H1 (cell line): ENCODE measurements around the gene ESYT1. TPM values are rescaled to one million over a fixed set of nuclear protein-coding genes. Genes with fewer than 3 reads are reported as not detected.

Experiments
- CTCF ChIA-PET: fragments of 300-600 bp; sonication (Branson Sonifier 250); formaldehyde crosslinking; loops from one replicate; lab custom pipeline; 2021; ENCODE audit not compliant: partially characterized antibody; lab: Charles Lee
- POLR2A ChIA-PET: fragments of 300-600 bp; sonication (Branson Sonifier 250); formaldehyde crosslinking; loops from one replicate; lab custom pipeline; 2021; ENCODE audit warnings: inconsistent platforms; ENCODE audit not compliant: partially characterized antibody; lab: Charles Lee
- DNase-seq, 2 experiments: peaks; one replicate each; pipeline versions ENCODE4 v3.0.0 to v3.0.0-alpha.2; 2010 to 2022; ENCODE audit warnings: low spot score in 2 of 2, low read depth in 1 of 2, mixed read lengths in 1 of 2
- FAIRE-seq: peaks from 2 replicates; lab custom pipeline; 2011; peaks lifted over from hg19 to GRCh38; lab: Jason Lieb, UNC
- H2AFZ ChIP-seq: 2 replicates; pipeline ENCODE4 v1.8.1; 2012; ENCODE audit warnings: low read length, inconsistent platforms
- H2AK5ac ChIP-seq: 2 replicates; pipeline ENCODE4 v1.6.1; 2013; ENCODE audit warnings: low read depth, low read length
- H2BK120ac ChIP-seq: replicated peaks from 2 replicates; pipeline ENCODE3; 2013; ENCODE audit warnings: low read depth, low read length, inconsistent platforms
- H2BK12ac ChIP-seq: 2 replicates; pipeline ENCODE4 v1.6.1; 2013; ENCODE audit warnings: low read depth, low read length
- H2BK15ac ChIP-seq: 2 replicates; pipeline ENCODE4 v1.6.1; 2013; ENCODE audit warnings: low read length
- H2BK20ac ChIP-seq: 2 replicates; pipeline ENCODE4 v1.6.1; 2013; ENCODE audit warnings: low read length
- H2BK5ac ChIP-seq: 2 replicates; pipeline ENCODE4 v1.6.1; 2013; ENCODE audit warnings: low read depth, low read length
- H3K14ac ChIP-seq: 2 replicates; pipeline ENCODE4 v1.6.1; 2013; ENCODE audit warnings: inconsistent platforms; ENCODE audit not compliant: insufficient read length
- H3K18ac ChIP-seq: 2 replicates; pipeline ENCODE4 v1.6.1; 2013; ENCODE audit warnings: low read length; ENCODE audit errors: extremely low read depth
- H3K23ac ChIP-seq: 2 replicates; pipeline ENCODE4 v1.6.1; 2013; ENCODE audit warnings: inconsistent platforms; ENCODE audit not compliant: insufficient read length
- H3K23me2 ChIP-seq: 2 replicates; pipeline ENCODE4 v1.6.1; 2013; ENCODE audit warnings: low read depth, low read length
- H3K27ac ChIP-seq: 2 replicates; pipeline ENCODE4 v1.6.1; 2011; ENCODE audit warnings: low read depth, low read length, inconsistent platforms
- H3K27me3 ChIP-seq, 4 experiments: replicated peaks in 1 of 4; 1 replicate in 1 of 4; 2 replicates in 3 of 4; pipeline versions ENCODE4 v1.6.1 to v1.8.1; 2011 to 2013; ENCODE audit warnings: low read length in 3 of 4, mild to moderate bottlenecking in 3 of 4, inconsistent platforms in 2 of 4, mixed read lengths in 2 of 4, moderate library complexity in 1 of 4; ENCODE audit not compliant: control insufficient read depth in 3 of 4, insufficient read depth in 3 of 4; ENCODE audit errors: extremely low read depth in 1 of 4
- H3K36me3 ChIP-seq, 4 experiments: 2 replicates each; pipeline versions ENCODE4 v1.6.1 to v1.8.1; 2011 to 2013; ENCODE audit warnings: mild to moderate bottlenecking in 4 of 4, low read length in 3 of 4, moderate library complexity in 2 of 4, control low read depth in 1 of 4, inconsistent platforms in 1 of 4; ENCODE audit not compliant: insufficient read depth in 4 of 4, control insufficient read depth in 2 of 4
- H3K4ac ChIP-seq: replicated peaks from 2 replicates; pipeline ENCODE3; 2013; ENCODE audit warnings: low read length, low read depth, mixed read lengths, inconsistent platforms; ENCODE audit not compliant: insufficient read length
- H3K4me1 ChIP-seq, 4 experiments: replicated peaks in 1 of 4; 1 replicate in 1 of 4; 2 replicates in 3 of 4; pipeline versions ENCODE4 v1.6.1 to v1.8.1; 2011 to 2013; ENCODE audit warnings: low read length in 3 of 4, inconsistent platforms in 2 of 4, mixed read lengths in 1 of 4; ENCODE audit not compliant: insufficient read depth in 4 of 4, control insufficient read depth in 3 of 4
- H3K4me2 ChIP-seq, 2 experiments: 2 replicates each; pipeline versions ENCODE4 v1.6.1 to v1.8.1; 2011 to 2013; ENCODE audit warnings: low read depth in 2 of 2, low read length in 2 of 2, control low read depth in 1 of 2, inconsistent platforms in 1 of 2, mild to moderate bottlenecking in 1 of 2; ENCODE audit not compliant: insufficient read depth in 1 of 2
- H3K4me3 ChIP-seq, 4 experiments: fragments of 200-600, 300-600 bp in 1 of 4; sonication (generic), shearing (Covaris generic), sonication (Bioruptor Twin) in 1 of 4; 2 replicates each; pipeline versions ENCODE4 v1.5.1 to v1.8.1; 2011 to 2016; ENCODE audit warnings: low read length in 4 of 4, low read depth in 3 of 4, control low read depth in 2 of 4, inconsistent platforms in 2 of 4, mild to moderate bottlenecking in 2 of 4, mixed read lengths in 1 of 4, moderate library complexity in 1 of 4; ENCODE audit not compliant: insufficient read depth in 2 of 4; ENCODE audit errors: extremely low read depth in 1 of 4
- H3K56ac ChIP-seq: replicated peaks from 2 replicates; pipeline ENCODE3; 2013; ENCODE audit warnings: low read depth, mild to moderate bottlenecking, mixed read lengths, low read length, inconsistent platforms; ENCODE audit not compliant: insufficient read length
- H3K79me1 ChIP-seq: 2 replicates; pipeline ENCODE4 v1.6.1; 2013; ENCODE audit warnings: low read depth, low read length, control low read depth
- H3K79me2 ChIP-seq, 2 experiments: 2 replicates each; pipeline versions ENCODE4 v1.6.1 to v1.8.1; 2012 to 2013; ENCODE audit warnings: low read length in 2 of 2, mild to moderate bottlenecking in 2 of 2, inconsistent platforms in 1 of 2; ENCODE audit not compliant: insufficient read depth in 2 of 2, control insufficient read depth in 1 of 2
- H3K9ac ChIP-seq, 4 experiments: replicated peaks in 1 of 4; 1 replicate in 1 of 4; 2 replicates in 3 of 4; pipeline versions ENCODE4 v1.6.1 to v1.8.1; 2011 to 2013; ENCODE audit warnings: low read depth in 3 of 4, low read length in 3 of 4, control low read depth in 2 of 4, mild to moderate bottlenecking in 2 of 4, moderate library complexity in 2 of 4, inconsistent platforms in 1 of 4; ENCODE audit errors: extremely low read depth in 1 of 4
- H3K9me3 ChIP-seq, 2 experiments: 2 replicates each; pipeline versions ENCODE4 v1.6.1 to v1.8.1; 2012 to 2013; ENCODE audit warnings: mild to moderate bottlenecking in 2 of 2, moderate library complexity in 2 of 2, control low read depth in 1 of 2, inconsistent platforms in 1 of 2, low read depth in 1 of 2, low read length in 1 of 2, mixed read lengths in 1 of 2; ENCODE audit not compliant: insufficient read depth in 2 of 2
- H4K20me1 ChIP-seq, 2 experiments: replicated peaks in 1 of 2; 2 replicates each; pipeline versions ENCODE3 to v1.8.1; 2011 to 2013; ENCODE audit warnings: inconsistent platforms in 2 of 2, low read length in 2 of 2, mild to moderate bottlenecking in 1 of 2; ENCODE audit not compliant: insufficient read depth in 2 of 2, control insufficient read depth in 1 of 2
- H4K5ac ChIP-seq: 2 replicates; pipeline ENCODE4 v1.6.1; 2013; ENCODE audit warnings: low read length, low read depth, mixed read lengths, inconsistent platforms; ENCODE audit not compliant: insufficient read length
- H4K8ac ChIP-seq: 2 replicates; pipeline ENCODE4 v1.8.0; 2013; ENCODE audit warnings: mild to moderate bottlenecking, moderate library complexity, low read length, inconsistent platforms; ENCODE audit not compliant: insufficient read depth; ENCODE audit errors: extremely low read depth
- H4K91ac ChIP-seq: replicated peaks from 2 replicates; pipeline ENCODE3; 2013; ENCODE audit warnings: low read length, mixed read lengths, inconsistent platforms; ENCODE audit not compliant: insufficient read length
- EP300 ChIP-seq, 2 experiments: IDR thresholded peaks; 1 replicate in 1 of 2; 2 replicates in 1 of 2; pipeline ENCODE4 v1.6.1; 2011 to 2012; ENCODE audit warnings: low read depth in 2 of 2, low read length in 2 of 2, mild to moderate bottlenecking in 2 of 2, borderline replicate concordance in 1 of 2, inconsistent platforms in 1 of 2, moderate library complexity in 1 of 2
- EZH2 ChIP-seq: fragments of 200-600 bp; sonication (generic); IDR thresholded peaks from 2 replicates; pipeline ENCODE4 v1.7.1; 2012; ENCODE audit warnings: low read depth, mild to moderate bottlenecking, moderate library complexity, low read length, inconsistent platforms; ENCODE audit not compliant: severe bottlenecking
- JUND ChIP-seq: IDR thresholded peaks from 2 replicates; pipeline ENCODE4 v1.6.1; 2011; ENCODE audit warnings: mild to moderate bottlenecking, improper control_type of control experiment, low read length
- POLR2A ChIP-seq, 2 experiments: IDR thresholded peaks; 1 replicate in 1 of 2; 2 replicates in 1 of 2; pipeline ENCODE4 v1.6.1; 2011; ENCODE audit warnings: low read depth in 2 of 2, low read length in 2 of 2, mild to moderate bottlenecking in 2 of 2; ENCODE audit errors: control extremely low read depth in 1 of 2
- SAP30 ChIP-seq: fragments of 300-600 bp; sonication (generic); IDR thresholded peaks from 2 replicates; pipeline ENCODE4 v1.7.1; 2012; ENCODE audit warnings: low read length, moderate library complexity, mild to moderate bottlenecking, inconsistent platforms; ENCODE audit not compliant: insufficient read depth, insufficient replicate concordance
- SP1 ChIP-seq: IDR thresholded peaks from 2 replicates; pipeline ENCODE4 v1.6.1; 2011; ENCODE audit warnings: low read depth, low read length
- TAF1 ChIP-seq: IDR thresholded peaks from 2 replicates; pipeline ENCODE4 v1.6.1; 2011; ENCODE audit warnings: mild to moderate bottlenecking, low read depth, low read length
- TBP ChIP-seq: IDR thresholded peaks from 2 replicates; pipeline ENCODE4 v1.6.1; 2011; ENCODE audit warnings: low read depth, low read length, improper control_type of control experiment
- YY1 ChIP-seq: IDR thresholded peaks from 2 replicates; pipeline ENCODE4 v1.6.1; 2011; ENCODE audit warnings: low read depth, mild to moderate bottlenecking, low read length
- WGBS, 2 experiments: shearing (Covaris generic) in 1 of 2; methylation state at CpG; one replicate each; pipeline versions ENCODE4 v1.1.6 to v1.1.7; 2013 to 2015; ENCODE audit warnings: low lambda C conversion rate in 2 of 2, mixed read lengths in 2 of 2, inconsistent platforms in 1 of 2, low coverage in 1 of 2, missing lambda C conversion rate in 1 of 2; ENCODE audit not compliant: insufficient replicate concordance in 2 of 2, insufficient coverage in 1 of 2, insufficient read length in 1 of 2; ENCODE audit errors: extremely low coverage in 1 of 2, missing lambda C conversion rate in 1 of 2; 5-methylcytosine and 5-hydroxymethylcytosine counted together
- polyA plus RNA-seq, 7 experiments: library from polyadenylated mRNA; depleted of rRNA in 3 of 7; stranded (reverse) in 5 of 7; unstranded in 2 of 7; fragments of >200 nt in 5 of 7; fragments of 200-250 nt in 2 of 7; gene quantifications; 1 replicate in 5 of 7; 2 replicates in 1 of 7; 4 replicates in 1 of 7; pipeline versions ENCODE4 v1.2.1 to v1.2.3, GENCODE V29; 2011 to 2013; ENCODE audit warnings: missing spikeins in 2 of 7, mixed read lengths in 2 of 7
- total RNA-seq: library from RNA; stranded (reverse); fragmentation: NEBNext Ultra II Directional; extraction: Animal tissue kit (Norgen Biotek cat#: 25700); gene quantifications from 2 replicates; pipeline ENCODE4 v1.2.1, GENCODE V29; 2021
- TF ChIP-seq, protein P1 (sequence below), 3 experiments: IDR thresholded peaks; 1 replicate in 2 of 3; 2 replicates in 1 of 3; pipeline versions ENCODE4 v1.5.1 to v1.6.1; 2011; ENCODE audit warnings: low read length in 3 of 3, mild to moderate bottlenecking in 3 of 3, inconsistent platforms in 2 of 3, low read depth in 1 of 3, moderate library complexity in 1 of 3; ENCODE audit not compliant: insufficient read depth in 1 of 3; ENCODE audit errors: control extremely low read depth in 1 of 3

ESYT1 gene
- total and polyA plus RNA-seq, 2 of the 8 experiments (the other 6 are each of a cell fraction or from before 2014, with no cell fraction given) = 86.9 to 165 TPM

DNA sequence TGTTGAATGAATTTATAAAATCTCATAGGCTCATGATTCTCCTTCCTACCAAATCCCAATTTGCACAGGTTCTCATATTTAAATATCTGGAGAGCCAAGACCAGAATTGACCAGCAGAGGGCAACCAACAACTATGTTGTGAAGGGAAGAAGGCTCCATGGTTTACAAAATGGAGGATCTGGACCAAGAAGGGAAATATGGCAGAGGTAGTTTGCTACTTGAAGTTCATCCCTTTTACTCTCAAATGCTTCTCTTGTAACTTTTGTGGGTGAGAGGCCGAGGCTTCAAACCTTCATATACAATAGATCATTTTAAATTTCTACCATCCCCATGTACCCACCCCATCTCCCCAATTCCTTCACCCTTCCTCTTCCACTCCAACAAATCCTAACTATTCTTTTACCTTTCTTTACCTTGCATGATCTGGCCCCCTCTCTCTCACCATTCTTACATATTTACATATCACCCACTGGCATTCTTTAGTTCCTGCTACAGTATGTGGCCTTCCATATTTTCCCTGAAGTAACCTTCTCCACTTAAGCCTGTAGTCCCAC is 65.0 kb downstream of the ESYT1 start:
- Histone ChIP-seq H3K27ac (no peak overlapping the region), H3K4me2 (no peak overlapping the region), H3K14ac (no peak overlapping the region), H2AK5ac (no peak overlapping the region), H3K23me2 (peaks cover 11% of the 10 kb centered on the region), H2AFZ (peak overlapping the region; percentile 7; the same call in 1 of the 2 replicates), H4K20me1 (no peaks in the 10 kb centered on the region), H2BK12ac (no peak overlapping the region), H2BK15ac (no peak overlapping the region), H4K91ac (peak overlapping the region; percentile 47), H3K23ac (no peak overlapping the region), H3K56ac (no peak overlapping the region), H4K8ac (no peak overlapping the region), H3K4me1 (peaks cover 0 to under 1% (median 0%) of the 10 kb centered on the region in 4 experiments; a peak in 2 of 7 replicates), H3K9me3 (no peaks in the 10 kb centered on the region), H3K27me3 (no peaks in the 10 kb centered on the region), H3K9ac (no peak overlapping the region), H3K79me2 (peaks cover 3 to 8% of the 10 kb centered on the region in 2 experiments; a peak in 3 of 4 replicates), H3K4me3 (no peak overlapping the region), H2BK120ac (no peak overlapping the region), H3K18ac (no peak overlapping the region), H3K4ac (no peak overlapping the region), H2BK20ac (no peak overlapping the region), H2BK5ac (no peak overlapping the region), H3K36me3 (no peaks in the 10 kb centered on the region), H3K79me1 (0 out of 2 replicates have a peak, but pooled peaks cover 1% of the 10 kb centered on the region), H4K5ac (no peak overlapping the region)
- FAIRE-seq (peak; percentile 77), DNase-seq (peak in 1 of 2 experiments; percentile 73)
- ChIA-PET POLR2A (interaction anchor here (1.4 to 17.4 kb wide), 2 partner anchors 26 to 73 kb away, joined by 5 to 203 read pairs; partner anchors contain the start of genes COQ10A and RNF41), CTCF (interaction anchor here (0.6 to 6.9 kb wide), 14 partner anchors 11 to 466 kb away, joined by 3 to 111 read pairs (median 6); partner anchors contain the start of genes ANKRD52 and RNF41)
- 42% methylated on average over 1 of the region's 1 CpG; no CpG with 5 or more reads in 1 of the 2 experiments for WGBS, 2 experiments
- TF ChIP-seq TAF1 (peak; percentile 59), SP1 (0 out of 2 replicates have a peak, but pooled peaks have one; percentile 20), EZH2 (no peak), JUND (no peak), EP300 (IDR thresholded peaks at IDR 0.05; ENCODE audit: borderline replicate concordance in 1 of 2, low read depth in 2 of 2, low read length in 2 of 2) (no peak), POLR2A (IDR thresholded peaks at IDR 0.05; ENCODE audit: control extremely low read depth in 1 of 2, low read depth in 2 of 2, low read length in 2 of 2) (0 out of 3 replicates have a peak, but pooled peaks of 1 of the 2 experiments have one; percentile 39), YY1 (peak; percentile 95), SAP30 (no peak), TBP (peak; percentile 47; the same call in 1 of the 2 replicates)
- TF ChIP-seq, protein P1, sequence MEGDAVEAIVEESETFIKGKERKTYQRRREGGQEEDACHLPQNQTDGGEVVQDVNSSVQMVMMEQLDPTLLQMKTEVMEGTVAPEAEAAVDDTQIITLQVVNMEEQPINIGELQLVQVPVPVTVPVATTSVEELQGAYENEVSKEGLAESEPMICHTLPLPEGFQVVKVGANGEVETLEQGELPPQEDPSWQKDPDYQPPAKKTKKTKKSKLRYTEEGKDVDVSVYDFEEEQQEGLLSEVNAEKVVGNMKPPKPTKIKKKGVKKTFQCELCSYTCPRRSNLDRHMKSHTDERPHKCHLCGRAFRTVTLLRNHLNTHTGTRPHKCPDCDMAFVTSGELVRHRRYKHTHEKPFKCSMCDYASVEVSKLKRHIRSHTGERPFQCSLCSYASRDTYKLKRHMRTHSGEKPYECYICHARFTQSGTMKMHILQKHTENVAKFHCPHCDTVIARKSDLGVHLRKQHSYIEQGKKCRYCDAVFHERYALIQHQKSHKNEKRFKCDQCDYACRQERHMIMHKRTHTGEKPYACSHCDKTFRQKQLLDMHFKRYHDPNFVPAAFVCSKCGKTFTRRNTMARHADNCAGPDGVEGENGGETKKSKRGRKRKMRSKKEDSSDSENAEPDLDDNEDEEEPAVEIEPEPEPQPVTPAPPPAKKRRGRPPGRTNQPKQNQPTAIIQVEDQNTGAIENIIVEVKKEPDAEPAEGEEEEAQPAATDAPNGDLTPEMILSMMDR (IDR thresholded peaks at IDR 0.05; ENCODE audit: control extremely low read depth in 1 of 3, insufficient read depth in 1 of 3, low read depth in 1 of 3, low read length in 3 of 3) = peak in 2 of 3 experiments; percentile 76 to 83; a peak in 3 of 4 replicates
